Body of pancreas (tissue), 4 donors: ENCODE measurements around the gene WDFY3. TPM values are rescaled to one million over a fixed set of nuclear protein-coding genes. Genes with fewer than 3 reads are reported as not detected.

Experiments
- ATAC-seq: fragments of 150-250 bp; one replicate; pipeline ENCODE4 v1.9.1; 2016
- DNase-seq, 4 donors: peaks; one replicate each; pipeline ENCODE4 v3.0.0-alpha.2; 2019
- H3K27ac ChIP-seq, 4 donors: fragments of 200-600 bp; sonication (generic); 1 replicate in 3 of 4; 2 replicates in 1 of 4; pipeline versions ENCODE4 v1.5.1 to v1.6.1; 2016 to 2019; ENCODE audit warnings: mild to moderate bottlenecking in 1 of 4, mixed read lengths in 1 of 4, moderate library complexity in 1 of 4
- H3K27me3 ChIP-seq, 2 donors: fragments of 200-600 bp; sonication (generic); one replicate each; pipeline ENCODE4 v1.6.0; 2016; ENCODE audit warnings: mild to moderate bottlenecking in 1 of 2
- H3K36me3 ChIP-seq, 2 donors: fragments of 200-600 bp; sonication (generic); replicated peaks in 1 of 2; 2 replicates each; pipeline ENCODE4 v1.5.1; 2016; ENCODE audit warnings: low read depth in 2 of 2; ENCODE audit not compliant: insufficient read depth in 1 of 2
- H3K4me1 ChIP-seq: fragments of 200-600 bp; sonication (generic); one replicate; pipeline ENCODE4 v1.6.0; 2016
- H3K4me3 ChIP-seq, 2 donors: fragments of 200-600 bp; sonication (generic); 1 replicate in 1 of 2; 2 replicates in 1 of 2; pipeline ENCODE4 v1.5.1; 2016 to 2019
- H3K9me3 ChIP-seq, 3 donors: fragments of 200-600 bp; sonication (generic); 1 replicate in 2 of 3; 2 replicates in 1 of 3; pipeline ENCODE4 v1.5.1; 2016
- POLR2A ChIP-seq, 3 donors: fragments of 450-650 bp; IDR thresholded peaks; one replicate each; pipeline ENCODE4 v1.6.1; 2016; ENCODE audit warnings: antibody characterized with exemption in 3 of 3, mild to moderate bottlenecking in 2 of 3
- WGBS, 2 donors: methylation state at CpG; one replicate each; pipeline ENCODE4 v1.1.5; 2017; 5-methylcytosine and 5-hydroxymethylcytosine counted together
- intact Hi-C: fragments of 100-400 bp; cut with DNase I; formaldehyde crosslinking; loops from one replicate; pipeline ENCODE4 v1.15.1; 2023
- total RNA-seq, 2 donors: library from RNA; depleted of rRNA; stranded (reverse); fragments of >200 nt; gene quantifications; one replicate each; pipeline ENCODE4 v1.1.0, GENCODE V29; 2016
- TF ChIP-seq, protein P1 (sequence below), 7 experiments: fragments of 450-650 bp in 4 of 7; fragments of 200-600 bp in 3 of 7; sonication (generic) in 3 of 7; IDR thresholded peaks; one replicate each; pipeline ENCODE4 v1.5.1; 2016 to 2019; ENCODE audit warnings: antibody characterized with exemption in 7 of 7

The WDFY3 gene
- total RNA-seq, 2 donors from 2014 or later, result 36.1 to 55.0 TPM

DNA sequence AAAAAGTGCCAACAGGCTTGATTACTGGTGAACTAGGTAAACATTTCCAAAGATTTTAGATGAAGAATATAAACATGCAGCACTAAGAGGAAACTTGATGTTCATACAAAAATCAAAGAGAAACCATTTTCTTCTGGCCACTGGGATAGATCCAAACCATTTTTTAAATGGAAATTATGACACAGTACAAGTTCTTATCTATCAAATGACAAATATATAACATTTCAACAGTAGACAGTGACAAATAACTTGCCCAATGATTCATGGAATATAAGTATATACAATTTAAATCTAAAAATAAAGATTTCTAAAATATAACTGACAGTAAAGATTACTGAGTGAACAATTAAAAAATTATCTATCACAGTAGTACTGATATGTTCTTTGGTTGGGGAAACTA, 232.5 kb downstream of the WDFY3 start:
- Histone ChIP-seq H3K36me3 (peaks cover 8 to 16% of the 10 kb centered on the region in 2 donors), H3K27me3 (no peaks in the 10 kb centered on the region), H3K9me3 (no peaks in the 10 kb centered on the region), H3K4me1 (no peaks in the 10 kb centered on the region), H3K4me3 (no peak overlapping the region), H3K27ac (no peak overlapping the region)
- ATAC-seq, result no peak
- intact Hi-C loops, result no loop called here
- DNase-seq, result no peak
- TF ChIP-seq, protein P1, sequence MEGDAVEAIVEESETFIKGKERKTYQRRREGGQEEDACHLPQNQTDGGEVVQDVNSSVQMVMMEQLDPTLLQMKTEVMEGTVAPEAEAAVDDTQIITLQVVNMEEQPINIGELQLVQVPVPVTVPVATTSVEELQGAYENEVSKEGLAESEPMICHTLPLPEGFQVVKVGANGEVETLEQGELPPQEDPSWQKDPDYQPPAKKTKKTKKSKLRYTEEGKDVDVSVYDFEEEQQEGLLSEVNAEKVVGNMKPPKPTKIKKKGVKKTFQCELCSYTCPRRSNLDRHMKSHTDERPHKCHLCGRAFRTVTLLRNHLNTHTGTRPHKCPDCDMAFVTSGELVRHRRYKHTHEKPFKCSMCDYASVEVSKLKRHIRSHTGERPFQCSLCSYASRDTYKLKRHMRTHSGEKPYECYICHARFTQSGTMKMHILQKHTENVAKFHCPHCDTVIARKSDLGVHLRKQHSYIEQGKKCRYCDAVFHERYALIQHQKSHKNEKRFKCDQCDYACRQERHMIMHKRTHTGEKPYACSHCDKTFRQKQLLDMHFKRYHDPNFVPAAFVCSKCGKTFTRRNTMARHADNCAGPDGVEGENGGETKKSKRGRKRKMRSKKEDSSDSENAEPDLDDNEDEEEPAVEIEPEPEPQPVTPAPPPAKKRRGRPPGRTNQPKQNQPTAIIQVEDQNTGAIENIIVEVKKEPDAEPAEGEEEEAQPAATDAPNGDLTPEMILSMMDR (IDR thresholded peaks at IDR 0.05), result no peak
- no peak for TF ChIP-seq POLR2A (IDR thresholded peaks at IDR 0.05)

GRCh38 chr4:84733343-84734033, 233.0 kb downstream of the WDFY3 start:
- TF ChIP-seq, protein P1 (IDR thresholded peaks at IDR 0.05), result no peak
- no peak overlapping the region for H3K4me3 ChIP-seq
- H3K36me3 ChIP-seq, result peaks cover 8 to 16% of the 10 kb centered on the region in 2 donors
- no peak overlapping the region for H3K27ac ChIP-seq
- intact Hi-C loops, result no loop called here
- no peaks in the 10 kb centered on the region for H3K9me3 ChIP-seq
- WGBS, 2 donors, result 90 to 91% methylated on average over 13 of the region's 13 CpGs
- H3K4me1 ChIP-seq, result no peaks in the 10 kb centered on the region
- no peak for DNase-seq
- no peak for ATAC-seq
- H3K27me3 ChIP-seq, result no peaks in the 10 kb centered on the region

DNA sequence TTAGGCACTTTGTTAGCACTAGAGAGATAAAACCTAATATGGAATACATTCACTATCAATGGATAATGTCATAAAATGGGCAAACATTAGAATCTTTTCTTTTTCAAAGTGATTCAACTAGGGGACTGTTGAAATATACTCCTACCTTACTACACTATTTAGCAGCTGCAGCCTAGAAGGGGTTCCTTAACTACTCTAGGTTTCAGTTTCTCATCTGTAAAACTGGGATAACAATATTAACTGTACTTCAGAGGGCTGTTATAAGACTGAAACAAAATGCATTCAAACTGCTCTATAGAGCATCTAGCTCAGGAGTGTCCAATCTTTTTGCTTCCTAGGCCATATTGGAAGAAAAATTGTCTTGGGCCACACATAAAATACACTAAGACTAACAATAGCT, 236.1 kb downstream of the WDFY3 start:
- no peaks in the 10 kb centered on the region for H3K4me1 ChIP-seq
- no peaks in the 10 kb centered on the region for H3K9me3 ChIP-seq
- DNase-seq (no peak), ATAC-seq (no peak)
- TF ChIP-seq POLR2A (IDR thresholded peaks at IDR 0.05), result no peak
- TF ChIP-seq, protein P1 (IDR thresholded peaks at IDR 0.05), result no peak
- intact Hi-C loops, result no loop called here
- no peak overlapping the region for H3K4me3 ChIP-seq
- H3K27ac ChIP-seq, result peak overlapping the region in 1 of 4 donors; percentile 21
- peaks cover 0 to 6% of the 10 kb centered on the region in 2 donors for H3K36me3 ChIP-seq
- H3K27me3 ChIP-seq, result no peaks in the 10 kb centered on the region

GRCh38 chr4:84727491-84727890, 239.0 kb downstream of the WDFY3 start:
- ATAC-seq (no peak), DNase-seq (no peak)
- Histone ChIP-seq H3K27ac (no peak overlapping the region), H3K9me3 (no peaks in the 10 kb centered on the region), H3K27me3 (no peaks in the 10 kb centered on the region), H3K36me3 (peaks cover 0 to 6% of the 10 kb centered on the region in 2 donors), H3K4me1 (peaks cover 6% of the 10 kb centered on the region), H3K4me3 (no peak overlapping the region)
- WGBS, 2 donors, result 62 to 89% methylated on average over 1 of the region's 1 CpG
- no peak for TF ChIP-seq POLR2A (IDR thresholded peaks at IDR 0.05)
- TF ChIP-seq, protein P1 (IDR thresholded peaks at IDR 0.05), result no peak
- intact Hi-C loops, result no loop called here

GRCh38 chr4:84726356-84726755, 240.1 kb downstream of the WDFY3 start:
- H3K36me3 ChIP-seq, result no peaks in the 10 kb centered on the region
- no peak overlapping the region for H3K27ac ChIP-seq
- intact Hi-C loops, result no loop called here
- TF ChIP-seq, protein P1 (IDR thresholded peaks at IDR 0.05), result no peak
- no peak for TF ChIP-seq POLR2A (IDR thresholded peaks at IDR 0.05)
- H3K4me3 ChIP-seq, result no peak overlapping the region
- WGBS, 2 donors, result 86 to 94% methylated on average over 2 of the region's 2 CpGs
- H3K9me3 ChIP-seq, result no peaks in the 10 kb centered on the region
- no peaks in the 10 kb centered on the region for H3K27me3 ChIP-seq
- ATAC-seq, result no peak
- no peak for DNase-seq
- peaks cover 12% of the 10 kb centered on the region for H3K4me1 ChIP-seq
